Measurements from ENCODE around the gene SLC8A1.

The SLC8A1 gene

GRCh38 chr2:40348665-40349064, 103.2 kb downstream of the SLC8A1 start:
- no peak for DNase-seq

- no peak for DNase-seq
Observed at GRCh38 chr2:40348038-40348437, 103.9 kb downstream of the SLC8A1 start.

- DNase-seq = no peak
Observed at GRCh38 chr2:40346535-40347354, 105.1 kb downstream of the SLC8A1 start.

- no peak for DNase-seq
Observed at GRCh38 chr2:40344364-40344763, 107.5 kb downstream of the SLC8A1 start.

- no peak for DNase-seq
Observed at GRCh38 chr2:40343902-40344301, 108.0 kb downstream of the SLC8A1 start.

GRCh38 chr2:40341198-40341597, 110.7 kb downstream of the SLC8A1 start:
- no peak for DNase-seq

GRCh38 chr2:40339026-40339425, 112.9 kb downstream of the SLC8A1 start:
- no peak for DNase-seq

GRCh38 chr2:40332191-40332826, 119.6 kb downstream of the SLC8A1 start:
- DNase-seq = peak; percentile 71 to 86

GRCh38 chr2:40330096-40330495, 121.8 kb downstream of the SLC8A1 start:
- DNase-seq = no peak

GRCh38 chr2:40329739-40330030, 122.2 kb downstream of the SLC8A1 start:
- no peak for DNase-seq

- DNase-seq = no peak
Observed at GRCh38 chr2:40325116-40325515, 126.8 kb downstream of the SLC8A1 start.

- DNase-seq = no peak
Observed at GRCh38 chr2:40324656-40325055, 127.2 kb downstream of the SLC8A1 start.

- no peak for DNase-seq
Observed at GRCh38 chr2:40321822-40322221, 130.1 kb downstream of the SLC8A1 start.

GRCh38 chr2:40321016-40321623, 130.8 kb downstream of the SLC8A1 start:
- no peak for DNase-seq

GRCh38 chr2:40318921-40319320, 133.0 kb downstream of the SLC8A1 start:
- DNase-seq = no peak

GRCh38 chr2:40317761-40318160, 134.1 kb downstream of the SLC8A1 start:
- DNase-seq = no peak

GRCh38 chr2:40317046-40317445, 134.8 kb downstream of the SLC8A1 start:
- DNase-seq = no peak

GRCh38 chr2:40316620-40317019, 135.3 kb downstream of the SLC8A1 start:
- DNase-seq = no peak

GRCh38 chr2:40315683-40316082, 136.2 kb downstream of the SLC8A1 start:
- no peak for DNase-seq

GRCh38 chr2:40311026-40311425, 140.9 kb downstream of the SLC8A1 start:
- no peak for DNase-seq

GRCh38 chr2:40310303-40310702, 141.6 kb downstream of the SLC8A1 start:
- DNase-seq = no peak

GRCh38 chr2:40304340-40304739, 147.6 kb downstream of the SLC8A1 start:
- DNase-seq = no peak

- no peak for DNase-seq
Observed at GRCh38 chr2:40303746-40304145, 148.1 kb downstream of the SLC8A1 start.

- DNase-seq = no peak
Observed at GRCh38 chr2:40302751-40303325, 149.1 kb downstream of the SLC8A1 start.
